Panc1 (cell line): ENCODE results near the gene MDH2. TPM values are rescaled to one million over a fixed set of nuclear protein-coding genes. Genes with fewer than 3 reads are reported as not detected.

Source experiments
- ATAC-seq: fragments of 200-7000 bp; cut with Tn5 transposase; 2 replicates; pipeline ENCODE4 v1.9.1; 2020; ENCODE audit warnings: mild to moderate bottlenecking, moderate library complexity
- BruUV-seq: library from RNA; stranded (reverse); fragments of 400-500 nt; replicated peaks from 2 replicates; lab custom pipeline; 2021; lab: Mats Ljungman, UMichigan
- CTCF ChIA-PET: fragments of 300-600 bp; sonication (Branson Sonifier 250); formaldehyde crosslinking; loops from one replicate; lab custom pipeline; 2022; ENCODE audit warnings: antibody characterized with exemption; lab: Charles Lee
- POLR2A ChIA-PET: fragments of 300-600 bp; sonication (Branson Sonifier 250); formaldehyde crosslinking; loops from one replicate; lab custom pipeline; 2022; ENCODE audit warnings: antibody characterized with exemption; lab: Charles Lee
- DNase-seq: peaks from one replicate; pipeline ENCODE4 v3.0.0-alpha.2; 2010; ENCODE audit warnings: low read depth, low spot score
- H3K27ac ChIP-seq: 2 replicates; pipeline ENCODE4 v1.5.1; 2011; ENCODE audit warnings: mild to moderate bottlenecking, low read length, inconsistent platforms
- H3K27me3 ChIP-seq: fragments of 200-500 bp; sonication (Bioruptor generic); 2 replicates; pipeline ENCODE4 v1.6.0; 2014; ENCODE audit warnings: low read length, inconsistent platforms; ENCODE audit not compliant: control insufficient read depth, insufficient read depth
- H3K36me3 ChIP-seq: fragments of 200-500 bp; sonication (Bioruptor generic); 2 replicates; pipeline ENCODE4 v1.5.1; 2014; ENCODE audit warnings: inconsistent platforms, mild to moderate bottlenecking, low read length, moderate library complexity; ENCODE audit not compliant: control insufficient read depth, insufficient read depth
- H3K4me1 ChIP-seq: 2 replicates; pipeline ENCODE4 v1.5.1; 2011; ENCODE audit warnings: inconsistent platforms, mild to moderate bottlenecking, low read length, moderate library complexity; ENCODE audit not compliant: control insufficient read depth, insufficient read depth
- H3K4me3 ChIP-seq, 2 experiments: 2 replicates each; pipeline ENCODE4 v1.5.1; 2011 to 2012; ENCODE audit warnings: low read depth in 2 of 2, low read length in 2 of 2, mild to moderate bottlenecking in 2 of 2, inconsistent platforms in 1 of 2, moderate library complexity in 1 of 2
- H3K9me3 ChIP-seq: fragments of 200-500 bp; sonication (Bioruptor generic); 2 replicates; pipeline ENCODE4 v1.5.1; 2014; ENCODE audit warnings: low read depth, mild to moderate bottlenecking, inconsistent platforms, low read length, moderate library complexity; ENCODE audit not compliant: control insufficient read depth, insufficient read depth
- CTCF ChIP-seq: fragments of 450-650 bp; IDR thresholded peaks from 2 replicates; pipeline ENCODE4 v1.5.1; 2017; ENCODE audit warnings: mild to moderate bottlenecking
- POLR2AphosphoS5 ChIP-seq: IDR thresholded peaks from 2 replicates; pipeline ENCODE4 v1.6.1; 2012; ENCODE audit warnings: mild to moderate bottlenecking, low read depth, low read length, moderate library complexity
- REST ChIP-seq, 2 experiments: IDR thresholded peaks; 2 replicates each; pipeline ENCODE4 v1.6.1; 2011 to 2012; ENCODE audit warnings: low read depth in 2 of 2, control low read depth in 1 of 2, low read length in 1 of 2, mild to moderate bottlenecking in 1 of 2, moderate library complexity in 1 of 2; ENCODE audit not compliant: insufficient read depth in 1 of 2
- SIN3A ChIP-seq: IDR thresholded peaks from 2 replicates; pipeline ENCODE4 v1.6.1; 2012; ENCODE audit warnings: low read depth, mild to moderate bottlenecking, low read length, moderate library complexity, borderline replicate concordance; ENCODE audit not compliant: insufficient read depth
- TCF7L2 ChIP-seq: IDR thresholded peaks from 2 replicates; pipeline ENCODE4 v1.6.1; 2011; ENCODE audit warnings: mild to moderate bottlenecking, low read depth, low read length, inconsistent platforms
- in situ Hi-C: cut with HindIII; loops from 2 replicates; pipeline ENCODE4 v1.10.0; 2016; ENCODE audit warnings: low sequenced_read_pairs, low pct_unique_long_range_greater_than_20kb
- intact Hi-C: fragments of 100-400 bp; cut with micrococcal nuclease; formaldehyde crosslinking; loops from one replicate; pipeline ENCODE4 v1.10.0; 2022; ENCODE audit not compliant: unreplicated experiment
- total RNA-seq: library from RNA; stranded (reverse); gene quantifications from one replicate; pipeline ENCODE4 v1.2.1, GENCODE V29; 2021; ENCODE audit not compliant: unreplicated experiment

The MDH2 gene
- total RNA-seq, 1 experiment from 2014 or later: 365 TPM

DNA sequence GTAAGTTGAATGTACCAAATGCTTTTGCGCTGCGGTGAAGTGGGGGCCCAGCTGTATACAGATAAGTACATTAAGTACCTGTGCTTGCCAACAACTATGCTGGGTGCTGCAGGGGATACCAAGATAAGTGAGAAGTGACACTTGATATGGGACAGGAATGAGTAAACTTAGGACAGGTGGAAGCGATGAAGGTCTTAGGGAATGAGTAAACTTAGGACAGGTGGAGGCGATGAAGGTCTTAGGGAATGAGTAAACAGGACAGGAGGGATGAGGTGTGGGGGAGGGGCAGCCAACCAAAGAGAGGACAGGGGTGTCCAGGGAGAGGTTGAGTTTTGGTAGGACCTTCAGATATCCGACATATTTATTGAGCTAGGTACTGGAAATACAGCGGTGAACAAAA is 1.4 kb downstream of the MDH2 start:
- no peaks in the 10 kb centered on the region for H3K27me3 ChIP-seq
- ATAC-seq: no peak
- peak overlapping the region; percentile 94 for H3K27ac ChIP-seq
- POLR2A ChIA-PET: no interaction called here
- BruUV-seq: TSS peak; percentile 71
- no peak for TF ChIP-seq TCF7L2
- no peak for TF ChIP-seq POLR2AphosphoS5
- TF ChIP-seq CTCF: no peak
- no peak for TF ChIP-seq REST (IDR thresholded peaks at IDR 0.05; ENCODE audit: insufficient read depth in 1 of 2, low read depth in 2 of 2, low read length in 1 of 2)
- no peak for TF ChIP-seq SIN3A
- DNase-seq: no peak
- no peaks in the 10 kb centered on the region for H3K9me3 ChIP-seq
- CTCF ChIA-PET: no interaction called here
- intact Hi-C loops: no loop called here
- no peaks in the 10 kb centered on the region; the same call in 1 of the 2 replicates for H3K36me3 ChIP-seq
- peak overlapping the region; percentile 98 to 99 for H3K4me3 ChIP-seq
- in situ Hi-C loops: no loop called here
- H3K4me1 ChIP-seq: peaks cover 18% of the 10 kb centered on the region

DNA sequence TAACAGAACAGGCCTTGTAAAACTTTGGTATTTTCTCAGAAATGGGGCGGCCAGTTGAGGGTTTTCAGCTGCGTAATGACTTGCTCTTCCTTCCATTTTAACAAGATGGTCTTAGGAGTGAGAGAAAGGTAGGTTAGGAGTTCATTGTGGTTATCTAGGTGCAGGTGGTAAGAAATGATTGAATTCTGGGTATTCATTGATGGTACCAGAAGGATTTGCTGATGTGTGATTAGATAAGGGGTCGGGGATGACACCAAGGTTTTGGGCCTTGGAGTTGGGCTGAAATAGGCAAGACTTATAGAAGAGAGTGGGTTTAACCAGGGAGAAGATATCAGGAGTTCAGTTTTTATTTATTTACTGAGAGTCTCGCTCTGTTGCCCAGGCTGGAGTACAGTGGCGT is 2.6 kb downstream of the MDH2 start:
- ChIA-PET POLR2A (no interaction called here), CTCF (no interaction called here)
- no TSS peak for BruUV-seq
- H3K27me3 ChIP-seq: no peaks in the 10 kb centered on the region
- H3K4me1 ChIP-seq: peaks cover 19% of the 10 kb centered on the region
- no peak overlapping the region for H3K4me3 ChIP-seq
- no peak for DNase-seq
- TF ChIP-seq SIN3A (no peak), TCF7L2 (no peak), REST (IDR thresholded peaks at IDR 0.05; ENCODE audit: insufficient read depth in 1 of 2, low read depth in 2 of 2, low read length in 1 of 2) (no peak), POLR2AphosphoS5 (no peak), CTCF (no peak)
- H3K27ac ChIP-seq: no peak overlapping the region
- intact Hi-C loops (no loop called here), in situ Hi-C loops (no loop called here)
- ATAC-seq: no peak
- H3K9me3 ChIP-seq: no peaks in the 10 kb centered on the region
- H3K36me3 ChIP-seq: peaks cover 5% of the 10 kb centered on the region; the same call in 1 of the 2 replicates
